Glomerular endothelial cell (primary cell): ENCODE data around the gene DPYSL4. TPM values are rescaled to one million over a fixed set of nuclear protein-coding genes. Genes with fewer than 3 reads are reported as not detected.

ENCODE experiments used
- DNase-seq: peaks from one replicate; pipeline ENCODE4 v3.0.0-alpha.2; 2011; ENCODE audit warnings: low read depth, low spot score; ENCODE audit errors: extremely low read depth
- total RNA-seq: library from RNA; depleted of rRNA; stranded (reverse); fragments of >200 nt; gene quantifications from 2 replicates; pipeline ENCODE4 v1.2.3, GENCODE V29; 2015

Gene DPYSL4
- 42.2 and 42.6 TPM in 2 replicates for total RNA-seq

GRCh38 chr10:132186488-132187429 lies at the start of gene DPYSL4:
Gene DPYSL4, plus strand, starts transcription at chr10:132186948. Its CDS starts 116 bp downstream, at chr10:132187064.
- no peak for DNase-seq

- DNase-seq, result no peak
Observed at GRCh38 chr10:132137111-132138072, 49.4 kb upstream of the DPYSL4 start.

GRCh38 chr10:132138133-132138532 lies 48.6 kb upstream of the DPYSL4 start:
- DNase-seq, result no peak

DNA sequence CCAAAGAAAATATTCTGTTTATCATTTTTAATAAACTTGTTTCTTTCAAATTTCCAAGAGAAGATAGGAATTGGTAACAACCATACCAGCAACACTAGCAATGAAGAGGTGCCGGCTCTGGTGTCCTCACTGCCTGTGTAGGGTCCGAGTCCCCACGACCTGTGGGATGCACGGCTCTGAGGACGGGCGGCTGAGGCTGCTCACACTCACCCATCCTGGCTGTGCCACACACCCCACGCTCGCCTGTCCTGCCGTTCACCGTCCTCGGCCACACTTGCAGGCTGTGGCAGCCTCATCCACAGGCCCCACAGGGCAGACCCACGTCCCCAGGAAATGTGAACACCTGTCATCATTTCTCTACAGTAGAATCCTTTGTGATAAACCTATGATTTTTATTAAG lies 48.2 kb upstream of the DPYSL4 start:
- no peak for DNase-seq

GRCh38 chr10:132139526-132139925 lies 47.2 kb upstream of the DPYSL4 start:
- DNase-seq, result no peak

- DNase-seq, result no peak
Observed at GRCh38 chr10:132140167-132140925, 46.4 kb upstream of the DPYSL4 start.

DNA sequence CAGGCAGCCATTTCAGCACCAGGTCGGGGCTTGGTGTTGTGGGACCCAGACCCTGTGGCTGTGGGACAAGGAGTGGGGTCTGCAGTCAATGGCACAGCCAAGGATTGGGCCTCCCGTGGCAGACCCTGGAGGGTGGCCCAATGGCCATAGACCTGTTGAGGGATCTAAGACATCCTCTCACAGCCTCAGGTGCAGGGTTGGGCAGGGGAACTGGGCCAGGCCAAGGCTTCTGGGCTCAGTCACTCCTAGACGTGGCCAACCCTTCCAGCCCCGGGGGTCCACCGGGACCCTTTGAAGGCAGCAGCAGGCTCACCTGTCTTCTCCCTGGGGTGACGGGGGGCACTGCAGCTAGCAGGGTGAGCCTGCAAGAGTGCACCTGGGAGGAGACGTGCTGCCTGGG lies 45.7 kb upstream of the DPYSL4 start:
- no peak for DNase-seq

GRCh38 chr10:132141526-132142395 lies 45.0 kb upstream of the DPYSL4 start:
- DNase-seq, result no peak

DNA sequence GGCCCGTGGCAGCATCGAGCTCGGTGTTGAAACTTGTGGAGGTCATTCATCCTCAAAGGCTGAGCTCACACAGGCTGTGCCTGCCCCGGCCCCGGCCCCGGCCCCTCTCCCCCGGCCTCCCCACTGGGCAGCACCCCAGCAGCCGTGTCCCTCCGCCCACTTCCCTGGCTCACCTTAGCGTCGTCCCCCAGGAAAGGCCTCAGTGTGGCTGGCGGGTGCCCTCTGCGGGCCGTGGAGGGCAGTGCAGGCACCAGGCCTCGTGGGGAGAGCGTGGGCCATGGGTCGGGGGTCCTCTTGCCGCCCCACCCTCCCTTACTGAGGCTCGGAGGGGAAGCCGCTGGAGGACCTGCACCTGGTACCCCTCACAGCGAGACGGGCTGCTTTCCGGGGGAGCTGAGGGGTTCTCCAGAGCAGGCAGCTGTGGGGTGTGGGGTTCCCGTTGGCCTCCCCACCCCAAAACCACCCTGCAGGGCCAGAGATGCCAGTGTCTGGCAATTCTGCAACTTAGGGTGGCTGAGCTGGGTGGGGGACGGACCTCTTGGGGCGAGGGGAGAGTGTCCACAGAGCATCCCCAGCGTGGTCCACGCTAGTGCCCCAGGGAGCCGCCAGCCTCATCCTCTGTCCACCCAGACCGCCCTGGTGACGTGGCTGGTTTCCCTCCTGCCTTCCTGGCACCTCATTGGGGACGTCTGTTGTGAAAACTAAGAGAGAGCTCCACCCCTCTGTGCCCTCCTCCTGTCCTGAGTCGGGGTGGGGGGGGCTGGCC lies 44.2 kb upstream of the DPYSL4 start:
- DNase-seq, result no peak

GRCh38 chr10:132143162-132143561 lies 43.6 kb upstream of the DPYSL4 start:
- no peak for DNase-seq

DNA sequence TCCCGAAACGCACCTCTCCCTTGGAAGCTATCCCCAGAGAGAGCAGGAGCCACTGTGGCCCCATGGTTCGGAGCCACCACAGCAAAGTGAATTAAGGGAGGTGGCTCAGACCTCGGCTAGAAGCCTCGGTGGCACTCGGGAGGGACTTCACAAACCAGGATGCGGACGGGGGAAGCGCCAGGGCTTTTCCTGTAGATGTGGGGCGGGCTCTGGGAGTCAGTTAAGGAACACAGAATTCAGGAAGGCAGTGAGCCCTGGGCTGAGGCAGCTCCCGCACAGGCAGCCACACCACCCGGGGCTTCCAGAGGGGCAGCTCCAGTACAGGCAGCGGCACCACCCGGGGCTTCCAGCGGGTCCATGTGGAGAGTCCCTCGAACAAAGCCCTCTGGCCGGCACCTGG lies 42.7 kb upstream of the DPYSL4 start:
- no peak for DNase-seq

GRCh38 chr10:132145002-132145401 lies 41.7 kb upstream of the DPYSL4 start:
- DNase-seq, result no peak

GRCh38 chr10:132145521-132146185 lies 41.1 kb upstream of the DPYSL4 start:
- no peak for DNase-seq

DNA sequence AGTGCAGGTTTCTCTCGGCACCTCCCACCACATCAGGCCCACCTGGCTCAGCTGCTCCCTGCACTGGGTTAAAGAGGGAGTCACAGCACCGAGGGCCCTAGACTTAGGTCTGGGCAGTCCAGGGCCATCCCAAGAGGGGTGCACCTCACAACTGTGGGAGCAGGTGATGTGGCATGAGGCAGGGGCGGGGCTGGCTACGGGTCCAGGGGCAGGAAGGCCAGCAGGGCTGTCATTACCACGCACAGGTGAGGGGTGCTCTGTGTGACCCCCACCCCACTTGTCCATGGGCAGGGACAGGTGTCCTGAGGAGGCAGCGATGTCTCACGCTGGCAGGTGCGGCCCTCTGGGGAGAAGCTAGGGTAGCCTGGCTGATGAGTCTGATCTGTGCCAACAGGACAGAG lies 40.5 kb upstream of the DPYSL4 start:
- no peak for DNase-seq

DNA sequence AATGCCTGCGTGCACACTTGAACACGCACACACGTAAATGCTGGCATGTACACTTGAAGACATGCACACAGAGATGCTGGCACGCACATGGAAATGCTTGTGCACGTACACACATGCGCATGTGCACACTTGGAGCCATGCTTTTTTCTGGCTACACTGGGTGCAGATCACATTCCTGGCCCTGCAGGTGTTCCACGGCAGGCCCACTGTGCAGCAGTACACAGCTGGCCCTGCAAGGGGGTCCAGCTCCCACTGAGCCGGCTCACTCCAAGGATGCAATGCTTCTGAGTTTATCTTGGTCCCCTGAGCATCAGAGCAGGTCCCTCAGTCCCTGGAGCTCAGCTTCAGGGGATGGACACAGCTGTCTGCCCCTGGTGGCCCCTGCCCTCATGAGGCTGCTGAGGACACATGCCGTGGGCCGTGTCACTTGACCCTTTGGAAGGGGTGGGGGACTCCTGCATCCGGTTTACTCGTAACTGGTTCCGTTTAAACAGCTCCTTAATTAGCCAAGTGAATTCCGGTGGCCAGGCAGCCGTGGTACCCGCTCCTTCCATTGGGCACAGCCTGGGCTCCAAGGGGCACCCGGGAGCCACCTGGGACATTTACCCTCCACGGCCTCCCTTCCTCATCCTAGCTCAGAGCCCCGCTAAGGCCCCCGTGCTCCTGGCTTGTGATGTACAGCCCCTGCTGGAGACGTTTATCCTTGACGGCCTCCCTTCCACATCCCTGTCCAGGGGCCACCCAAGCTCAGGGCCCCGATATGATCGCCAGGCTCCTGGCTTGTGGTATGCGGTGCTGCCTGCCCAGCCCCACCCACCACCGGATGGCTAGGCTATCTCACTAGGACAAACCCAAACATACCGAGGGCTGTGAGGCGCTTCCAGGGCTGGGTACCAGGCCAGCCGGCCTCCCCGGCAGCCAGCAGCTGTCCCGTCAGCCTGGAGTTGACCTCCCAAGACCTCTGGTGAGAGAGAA lies 39.5 kb upstream of the DPYSL4 start:
- DNase-seq, result no peak

DNA sequence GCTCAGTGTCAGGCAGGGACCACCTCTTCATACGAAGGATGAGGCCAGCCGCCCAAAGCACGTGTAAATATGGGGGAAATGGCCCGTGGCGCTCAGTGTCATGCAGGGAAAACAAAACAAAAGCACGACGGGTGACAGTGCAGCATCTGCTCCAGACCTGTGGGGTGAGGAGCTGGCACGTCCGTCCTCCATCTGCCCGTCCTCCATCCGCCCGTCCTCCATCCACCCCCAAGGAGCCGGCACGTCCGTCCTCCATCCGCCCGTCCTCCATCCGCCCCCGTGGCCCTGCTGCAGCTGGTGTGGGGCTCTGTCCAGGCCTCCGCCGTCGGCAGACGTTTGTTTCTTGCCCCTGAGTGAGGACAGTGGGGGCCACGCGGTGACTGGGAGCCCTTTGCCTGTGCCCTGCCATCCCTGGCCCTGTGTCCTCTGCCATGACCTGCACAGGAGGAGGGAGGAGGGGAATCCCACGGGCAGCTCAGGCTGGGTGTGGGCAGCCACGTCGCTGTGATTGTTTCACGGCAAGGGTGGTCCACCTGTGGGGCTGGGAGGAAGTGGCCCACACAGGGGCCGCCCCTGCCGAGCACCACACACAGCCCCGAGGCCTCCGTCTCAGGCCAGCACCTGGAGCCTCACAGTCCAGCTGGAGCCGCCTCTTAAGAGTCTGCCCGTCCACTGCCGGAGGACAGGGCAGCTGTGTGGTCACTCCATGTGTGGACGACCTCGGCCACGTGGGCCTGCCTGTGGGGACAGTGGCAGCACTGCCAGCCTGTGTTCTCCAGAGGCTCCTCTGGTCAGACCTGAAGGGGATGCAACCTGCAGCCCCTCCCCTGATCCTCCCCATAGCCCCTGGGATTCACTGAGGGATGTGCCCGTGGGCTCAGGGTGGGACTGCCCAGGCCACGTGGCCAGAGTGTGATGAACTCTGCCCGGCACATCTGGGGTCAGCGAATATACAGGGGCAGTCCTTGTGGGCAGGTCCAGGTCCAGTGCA lies 38.2 kb upstream of the DPYSL4 start:
- no peak for DNase-seq
